HepG2 (cell line): ENCODE measurements around the gene C16orf54. TPM values are rescaled to one million over a fixed set of nuclear protein-coding genes. Genes with fewer than 3 reads are reported as not detected.

Source experiments
- EHMT2 ChIP-seq: fragments of 200-600 bp; sonication (generic); IDR thresholded peaks from 2 replicates; pipeline ENCODE4 v1.7.0; 2017; ENCODE audit warnings: antibody characterized with exemption, low read depth, low read length, borderline replicate concordance
- FOSL2 ChIP-seq: sonication (generic); formaldehyde crosslinking; IDR thresholded peaks from 2 replicates; pipeline ENCODE4 v1.4.0; 2020; ENCODE audit warnings: missing genetic modification reagents
- GFI1 ChIP-seq: sonication (generic); formaldehyde crosslinking; IDR thresholded peaks from 2 replicates; pipeline ENCODE4 v1.5.0; 2020; ENCODE audit warnings: missing genetic modification reagents, mild to moderate bottlenecking, borderline replicate concordance
- HCFC1 ChIP-seq: fragments of 150-350 bp; IDR thresholded peaks from 2 replicates; pipeline ENCODE4 v1.6.1; 2014; ENCODE audit warnings: low read depth, low read length
- KLF11 ChIP-seq: IDR thresholded peaks from 2 replicates; pipeline ENCODE4 v1.6.1; 2016; ENCODE audit warnings: missing compliant biosample characterization
- MLX ChIP-seq: IDR thresholded peaks from 2 replicates; pipeline ENCODE4 v1.6.1; 2016
- PHF20 ChIP-seq: sonication (generic); formaldehyde crosslinking; IDR thresholded peaks from 2 replicates; pipeline ENCODE4 v1.5.0; 2020; ENCODE audit warnings: mild to moderate bottlenecking, missing genetic modification reagents
- PRMT3 ChIP-seq: sonication (generic); formaldehyde crosslinking; IDR thresholded peaks from 2 replicates; pipeline ENCODE4 v1.8.1; 2022; ENCODE audit warnings: low read depth, mild to moderate bottlenecking, moderate library complexity, missing genetic modification reagents, borderline replicate concordance
- RBM22 ChIP-seq: fragments of 200-400 bp; formaldehyde crosslinking; optimal IDR thresholded peaks from 2 replicates; pipeline ENCODE3; 2017; ENCODE audit warnings: mild to moderate bottlenecking, low read length, moderate library complexity
- REXO4 ChIP-seq: sonication (generic); formaldehyde crosslinking; IDR thresholded peaks from 2 replicates; pipeline ENCODE4 v1.8.0; 2022; ENCODE audit warnings: missing genetic modification reagents, mild to moderate bottlenecking, borderline replicate concordance
- SKIL ChIP-seq: sonication (generic); formaldehyde crosslinking; IDR thresholded peaks from 2 replicates; pipeline ENCODE4 v1.8.0; 2022; ENCODE audit warnings: missing genetic modification reagents, mild to moderate bottlenecking, moderate library complexity, borderline replicate concordance
- SRSF4 ChIP-seq: fragments of 200-400 bp; formaldehyde crosslinking; IDR thresholded peaks from one replicate; pipeline ENCODE4 v1.6.1; 2018; ENCODE audit warnings: mild to moderate bottlenecking, low read depth, low read length, moderate library complexity; ENCODE audit not compliant: poor library complexity, severe bottlenecking
- ZBTB21 ChIP-seq: sonication (generic); formaldehyde crosslinking; IDR thresholded peaks from 2 replicates; pipeline ENCODE4 v1.4.0; 2020; ENCODE audit warnings: missing genetic modification reagents
- ZBTB4 ChIP-seq: sonication (generic); formaldehyde crosslinking; IDR thresholded peaks from 2 replicates; pipeline ENCODE4 v1.4.0; 2020; ENCODE audit warnings: missing genetic modification reagents, mild to moderate bottlenecking, borderline replicate concordance
- ZFP36 ChIP-seq: fragments of 150-350 bp; IDR thresholded peaks from 2 replicates; pipeline ENCODE4 v1.6.1; 2018; ENCODE audit warnings: borderline replicate concordance, low read length, low read depth; ENCODE audit not compliant: partially characterized antibody
- ZFP90 ChIP-seq: sonication (generic); formaldehyde crosslinking; IDR thresholded peaks from 2 replicates; pipeline ENCODE4 v1.8.0; 2022; ENCODE audit warnings: missing genetic modification reagents, mild to moderate bottlenecking, inconsistent platforms, borderline replicate concordance
- ZGPAT ChIP-seq: IDR thresholded peaks from 2 replicates; pipeline ENCODE4 v1.6.1; 2016; ENCODE audit warnings: mild to moderate bottlenecking
- ZNF224 ChIP-seq: sonication (generic); formaldehyde crosslinking; IDR thresholded peaks from 2 replicates; pipeline ENCODE4 v1.5.0; 2020; ENCODE audit warnings: mild to moderate bottlenecking, missing genetic modification reagents
- ZNF615 ChIP-seq: sonication (generic); formaldehyde crosslinking; IDR thresholded peaks from 2 replicates; pipeline ENCODE4 v1.5.0; 2020; ENCODE audit warnings: mild to moderate bottlenecking, missing genetic modification reagents, borderline replicate concordance
- ZNF772 ChIP-seq: sonication (generic); formaldehyde crosslinking; IDR thresholded peaks from 2 replicates; pipeline ENCODE4 v1.5.0; 2020; ENCODE audit warnings: mild to moderate bottlenecking, missing genetic modification reagents
- ZNF816 ChIP-seq: sonication (generic); formaldehyde crosslinking; IDR thresholded peaks from 2 replicates; pipeline ENCODE4 v1.8.0; 2022; ENCODE audit warnings: missing genetic modification reagents, mild to moderate bottlenecking, borderline replicate concordance
- ZNF841 ChIP-seq: sonication (generic); formaldehyde crosslinking; IDR thresholded peaks from 2 replicates; pipeline ENCODE4 v1.8.1; 2023; ENCODE audit warnings: missing genetic modification reagents, borderline replicate concordance
- ZSCAN29 ChIP-seq: sonication (generic); formaldehyde crosslinking; conservative IDR thresholded peaks from 2 replicates; pipeline ENCODE4 v1.4.0; 2020; ENCODE audit warnings: mild to moderate bottlenecking, missing genetic modification reagents
- polyA plus RNA-seq, 8 experiments: library from polyadenylated mRNA; depleted of rRNA in 3 of 8; stranded (reverse) in 7 of 8; unstranded in 1 of 8; fragments of >200 nt; fragmentation: Illumina TruSeq in 4 of 8; extraction: Trizol in 4 of 8; gene quantifications; 2 replicates each; pipeline versions ENCODE4 v1.2.1 to v1.2.3, GENCODE V29; 2011 to 2016; ENCODE audit warnings: low read depth in 4 of 8, missing spikeins in 1 of 8, mixed read lengths in 1 of 8; ENCODE audit not compliant: insufficient read depth in 1 of 8
- total RNA-seq, 5 experiments: library from RNA; depleted of rRNA; stranded (reverse); fragments of >200 nt; fragmentation: Illumina TruSeq; extraction: Trizol; gene quantifications; 2 replicates each; pipeline ENCODE4 v1.2.3, GENCODE V29; 2016; ENCODE audit warnings: low read depth in 1 of 5

C16orf54 gene
- total and polyA plus RNA-seq, 2 of the 13 experiments (the other 11 are each of a cell fraction or from before 2014, with no cell fraction given) = not detected

GRCh38 chr16:29700253-29700987, 45.4 kb downstream of the C16orf54 start (continued):
- TF ChIP-seq SKIL (CRISPR knock-in tag) (no peak), GFI1 (CRISPR knock-in tag) (no peak), PHF20 (CRISPR knock-in tag) (no peak), REXO4 (CRISPR knock-in tag) (no peak), KLF11 (CRISPR knock-in tag) (no peak), FOSL2 (peak; percentile 45; the same call in 1 of the 2 replicates), ZFP36 (no peak), ZSCAN29 (CRISPR knock-in tag) (0 out of 2 replicates have a peak, but pooled peaks have one; percentile 27), ZFP90 (peak; percentile 99), ZBTB4 (CRISPR knock-in tag) (no peak), HCFC1 (no peak), RBM22 (peak; percentile 37), EHMT2 (no peak), MLX (CRISPR knock-in tag) (no peak), SRSF4 (no peak), ZNF841 (CRISPR knock-in tag) (no peak), ZNF816 (CRISPR knock-in tag) (no peak), PRMT3 (CRISPR knock-in tag) (no peak), ZNF615 (CRISPR knock-in tag) (no peak), ZBTB21 (CRISPR knock-in tag) (no peak), ZGPAT (CRISPR knock-in tag) (no peak), ZNF224 (no peak), ZNF772 (no peak)
